Hypothalamus (tissue), 51 donors: ENCODE measurements around the gene AK2.
"Not testable (repeated sequence)": the region's sequence is repeated elsewhere in the genome, so short reads cannot be mapped to it uniquely, and the experiment has no call there.

Experiments
- DNase-seq, 51 donors: peaks; one replicate each; lab custom pipeline; 2025; lab: John Stamatoyannopoulos, UW

AK2 gene

GRCh38 chr1:32980080-32980479 lies 56.6 kb downstream of the AK2 start:
- no peak for DNase-seq

GRCh38 chr1:32978854-32979253 lies 57.8 kb downstream of the AK2 start:
- no peak for DNase-seq

GRCh38 chr1:32977546-32978087 lies 59.1 kb downstream of the AK2 start:
- DNase-seq, result no peak

GRCh38 chr1:32975055-32975454 lies 61.6 kb downstream of the AK2 start:
- not testable (repeated sequence) for DNase-seq

GRCh38 chr1:32973458-32973857 lies 63.2 kb downstream of the AK2 start:
- not testable (repeated sequence) for DNase-seq

GRCh38 chr1:32972814-32973428 lies 63.8 kb downstream of the AK2 start:
- peak in 48 of 51 donors; percentile 16 to 86 (median 69) for DNase-seq

GRCh38 chr1:32971576-32971975 lies 65.1 kb downstream of the AK2 start:
- DNase-seq, result no peak

GRCh38 chr1:32971156-32971555 lies 65.5 kb downstream of the AK2 start:
- no peak for DNase-seq

- DNase-seq, result no peak
Observed at GRCh38 chr1:32969566-32969965, 67.1 kb downstream of the AK2 start.

GRCh38 chr1:32967888-32968568 lies 68.7 kb downstream of the AK2 start:
- no peak for DNase-seq

- no peak for DNase-seq
Observed at GRCh38 chr1:32966900-32967299, 69.8 kb downstream of the AK2 start.

GRCh38 chr1:32965251-32965747 lies 71.4 kb downstream of the AK2 start:
- no peak for DNase-seq

- peak in 50 of 51 donors; percentile 50 to 97 (median 91) for DNase-seq
Observed at GRCh38 chr1:32964461-32965250, 72.0 kb downstream of the AK2 start, which contains the start of gene RNF19B. RNF19B (minus strand) TSS chr1:32964809; CDS start chr1:32964685, 124 bp downstream.

GRCh38 chr1:32963746-32964460 lies 72.8 kb downstream of the AK2 start:
- DNase-seq, result peak in 24 of 51 donors; percentile 11 to 70 (median 34)

- DNase-seq, result no peak
Observed at GRCh38 chr1:32962248-32962896, 74.3 kb downstream of the AK2 start.

- no peak for DNase-seq
Observed at GRCh38 chr1:32960819-32961355, 75.8 kb downstream of the AK2 start.

- no peak for DNase-seq
Observed at GRCh38 chr1:32960342-32960741, 76.3 kb downstream of the AK2 start.

GRCh38 chr1:32958827-32959226 lies 77.9 kb downstream of the AK2 start:
- no peak for DNase-seq
